Measurements from ENCODE around the gene TMEM218.

- TF ChIP-seq PATZ1 (CRISPR knock-in tag; IDR thresholded peaks at IDR 0.05; ENCODE audit: borderline replicate concordance) = no peak
- no peak for TF ChIP-seq ISL1 (CRISPR knock-in tag; IDR thresholded peaks at IDR 0.05)
- TF ChIP-seq ZFP3 (CRISPR knock-in tag; IDR thresholded peaks at IDR 0.05) = no peak
Observed at GRCh38 chr11:125094731-125095130, 16.7 kb downstream of the TMEM218 start.

Data from SK-N-SH treated with all-trans-retinoic acid at 6 μM for 48 hours (cell line).